ENCODE data around the gene ZNF883.

- no peak for TF ChIP-seq POLR2A (IDR thresholded peaks at IDR 0.05)
- TF ChIP-seq, protein P1, sequence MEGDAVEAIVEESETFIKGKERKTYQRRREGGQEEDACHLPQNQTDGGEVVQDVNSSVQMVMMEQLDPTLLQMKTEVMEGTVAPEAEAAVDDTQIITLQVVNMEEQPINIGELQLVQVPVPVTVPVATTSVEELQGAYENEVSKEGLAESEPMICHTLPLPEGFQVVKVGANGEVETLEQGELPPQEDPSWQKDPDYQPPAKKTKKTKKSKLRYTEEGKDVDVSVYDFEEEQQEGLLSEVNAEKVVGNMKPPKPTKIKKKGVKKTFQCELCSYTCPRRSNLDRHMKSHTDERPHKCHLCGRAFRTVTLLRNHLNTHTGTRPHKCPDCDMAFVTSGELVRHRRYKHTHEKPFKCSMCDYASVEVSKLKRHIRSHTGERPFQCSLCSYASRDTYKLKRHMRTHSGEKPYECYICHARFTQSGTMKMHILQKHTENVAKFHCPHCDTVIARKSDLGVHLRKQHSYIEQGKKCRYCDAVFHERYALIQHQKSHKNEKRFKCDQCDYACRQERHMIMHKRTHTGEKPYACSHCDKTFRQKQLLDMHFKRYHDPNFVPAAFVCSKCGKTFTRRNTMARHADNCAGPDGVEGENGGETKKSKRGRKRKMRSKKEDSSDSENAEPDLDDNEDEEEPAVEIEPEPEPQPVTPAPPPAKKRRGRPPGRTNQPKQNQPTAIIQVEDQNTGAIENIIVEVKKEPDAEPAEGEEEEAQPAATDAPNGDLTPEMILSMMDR (IDR thresholded peaks at IDR 0.05), result no peak
Measured at GRCh38 chr9:112969730-112970129, 42.3 kb downstream of the ZNF883 start.

Data from right lobe of liver (tissue), 4 donors.